HG03045 (cell line): ENCODE measurements around the gene TSFM.

ENCODE experiments used
- ATAC-seq: cut with Tn5 transposase; IDR thresholded peaks from one replicate; pipeline ENCODE4 v1.9.1; 2021; ENCODE audit warnings: mild to moderate bottlenecking, moderate library complexity; ENCODE audit not compliant: unreplicated experiment

TSFM gene

DNA sequence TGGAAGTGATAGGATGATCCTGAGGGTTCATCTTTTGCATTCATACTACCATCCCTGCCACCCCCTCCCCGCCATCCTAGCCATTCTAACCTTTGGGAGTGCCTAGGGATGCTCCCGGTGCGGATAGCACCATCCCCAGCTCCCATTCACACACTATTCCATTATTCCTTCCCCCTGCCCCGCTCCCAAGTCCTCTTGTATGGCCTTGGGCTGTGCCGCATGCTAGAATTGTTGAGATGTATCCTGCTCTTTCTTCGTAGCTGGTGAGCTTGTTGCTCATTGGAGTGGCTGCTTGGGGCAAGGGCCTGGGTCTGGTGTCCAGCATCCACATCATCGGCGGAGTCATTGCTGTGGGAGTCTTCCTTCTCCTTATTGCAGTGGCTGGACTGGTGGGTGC, 37.1 kb upstream of the TSFM start:
- no peak for ATAC-seq

DNA sequence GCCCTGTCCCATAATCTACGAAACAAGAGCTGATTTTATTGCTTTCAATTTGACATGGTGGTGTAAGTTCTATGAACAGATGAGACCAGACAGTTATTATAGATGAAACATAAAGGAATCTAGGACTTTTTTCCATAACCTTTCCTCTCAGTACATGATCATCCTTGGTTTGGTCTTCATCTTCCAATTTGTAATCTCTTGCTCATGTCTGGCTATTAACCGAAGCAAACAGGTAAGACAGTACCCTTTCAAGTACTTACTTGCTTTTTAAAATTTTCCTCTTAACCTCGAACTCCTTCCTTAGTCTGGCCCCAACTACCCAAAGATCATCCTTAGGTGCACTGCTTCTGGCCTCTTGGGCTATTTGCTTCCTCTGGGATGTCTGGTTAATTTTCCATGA, 36.6 kb upstream of the TSFM start:
- ATAC-seq = no peak

DNA sequence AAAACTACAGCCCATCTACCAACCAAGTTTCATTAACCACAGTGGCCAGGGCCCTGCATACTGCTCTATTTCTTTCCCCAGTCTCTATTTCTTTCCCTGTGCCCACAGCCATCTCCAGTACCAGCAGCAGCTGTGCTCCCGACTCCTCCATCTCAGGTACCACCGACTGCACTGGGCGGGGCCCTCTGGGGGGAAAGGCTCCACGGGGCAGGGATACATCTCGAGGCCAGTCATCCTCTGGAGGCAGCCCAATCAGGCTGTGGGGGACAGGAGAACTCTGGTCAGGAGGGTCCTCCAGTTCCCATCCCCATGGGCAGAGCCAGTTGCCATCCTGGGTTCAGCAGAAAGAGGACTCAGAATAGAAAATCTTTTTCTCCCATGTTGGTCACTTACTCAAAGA, 33.5 kb upstream of the TSFM start:
- no peak for ATAC-seq

DNA sequence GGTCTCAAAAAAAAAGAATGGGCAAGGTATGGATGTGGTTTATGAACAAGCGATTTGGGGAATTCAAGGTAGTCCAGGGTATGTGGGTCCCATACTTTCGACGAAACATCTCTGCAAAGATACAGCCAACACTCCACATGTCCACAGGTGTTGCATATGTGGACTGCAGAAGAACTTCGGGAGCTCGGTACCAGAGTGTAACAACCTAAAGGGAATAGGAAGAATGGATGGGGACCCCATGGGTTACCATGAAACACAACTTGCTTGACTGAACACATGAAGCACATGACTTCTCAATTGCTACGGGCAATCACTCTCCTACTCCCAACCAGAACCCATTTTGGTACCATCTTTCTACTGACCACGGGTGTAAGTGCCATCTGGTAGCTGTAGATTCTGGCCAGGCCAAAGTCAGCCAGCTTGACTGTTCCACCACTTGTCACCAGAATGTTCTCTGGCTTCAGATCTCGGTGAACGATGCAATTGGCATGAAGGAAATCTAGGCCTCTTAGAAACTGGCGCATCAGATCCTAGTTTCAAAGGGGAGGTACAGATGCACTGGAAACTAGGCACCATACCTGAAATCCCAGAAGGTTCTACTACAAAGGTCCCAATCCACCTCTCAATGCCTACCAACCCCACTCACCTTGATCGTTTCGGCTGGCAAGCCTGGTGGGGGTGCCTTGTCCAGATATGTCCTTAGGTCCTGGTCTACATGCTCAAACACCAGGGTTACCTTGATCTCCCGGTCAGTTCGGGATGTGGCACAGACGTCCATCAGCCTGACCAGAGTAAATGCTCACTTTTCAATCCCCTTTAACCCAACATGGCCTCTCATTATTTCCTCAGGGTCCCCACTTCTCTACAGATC, 31.8 kb upstream of the TSFM start:
- no peak for ATAC-seq

DNA sequence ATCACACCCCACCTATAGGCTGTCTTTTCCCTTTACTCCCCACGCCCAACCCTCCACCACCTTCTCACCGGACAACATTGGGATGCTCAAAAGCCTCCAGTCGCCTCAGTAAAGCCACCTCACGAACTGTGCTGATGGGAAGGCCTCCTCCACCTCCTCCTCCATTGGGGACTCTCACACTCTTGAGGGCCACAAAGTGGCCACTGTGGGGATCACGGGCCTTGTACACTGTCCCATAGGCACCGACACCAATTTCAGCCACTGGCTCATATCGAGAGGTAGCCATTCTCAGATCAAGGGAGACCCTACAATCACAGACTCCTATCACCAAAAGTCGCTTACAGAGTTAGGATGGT, 31.2 kb upstream of the TSFM start:
- ATAC-seq = no peak

DNA sequence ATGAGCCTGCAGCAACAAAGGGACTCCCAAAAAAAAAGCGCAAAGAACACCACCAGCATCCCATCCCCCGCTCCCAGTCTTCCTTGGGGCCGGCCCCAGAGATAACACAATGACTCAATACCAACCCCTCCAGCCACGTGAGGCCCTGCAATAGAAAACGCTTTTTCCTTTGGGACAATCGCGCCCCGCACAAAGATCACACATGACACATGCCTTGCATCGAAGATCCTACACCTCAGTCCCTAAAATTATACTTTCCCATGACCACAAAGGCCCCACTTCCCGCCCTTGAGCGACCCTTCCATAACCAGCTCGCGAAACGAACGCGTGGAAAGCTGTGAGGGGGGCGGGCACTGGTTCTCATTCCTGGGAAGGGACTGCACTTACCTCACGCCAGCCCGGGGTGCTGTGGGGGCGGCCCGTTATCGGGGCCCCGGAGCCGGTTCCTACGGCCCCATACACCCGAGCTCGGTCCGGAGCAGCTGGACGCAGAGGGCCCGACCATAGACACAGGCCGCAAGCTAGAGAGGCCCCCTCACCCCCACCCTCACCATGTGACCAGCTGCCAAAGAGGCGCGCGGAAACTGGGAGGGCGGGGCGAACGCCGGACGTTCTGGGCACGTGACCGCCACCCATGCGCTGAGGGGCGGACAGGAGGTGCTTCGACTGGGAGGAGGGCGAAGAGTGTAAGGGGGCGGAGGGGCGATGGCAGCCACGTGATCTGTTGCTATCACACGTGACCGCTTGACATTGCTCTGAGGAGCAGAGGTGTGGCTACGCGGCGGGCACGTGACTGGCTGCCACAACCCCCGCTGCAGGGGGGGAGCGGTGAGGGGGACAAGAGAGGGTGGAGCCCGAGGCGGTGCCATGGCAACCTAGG, 30.6 kb upstream of the TSFM start, which contains the start of gene CDK4:
CDK4 (minus strand) TSS at position 523 of the 880 bp plus-strand sequence. CDS start 593 bp downstream, outside the sequence.
- ATAC-seq = peak; percentile 70

DNA sequence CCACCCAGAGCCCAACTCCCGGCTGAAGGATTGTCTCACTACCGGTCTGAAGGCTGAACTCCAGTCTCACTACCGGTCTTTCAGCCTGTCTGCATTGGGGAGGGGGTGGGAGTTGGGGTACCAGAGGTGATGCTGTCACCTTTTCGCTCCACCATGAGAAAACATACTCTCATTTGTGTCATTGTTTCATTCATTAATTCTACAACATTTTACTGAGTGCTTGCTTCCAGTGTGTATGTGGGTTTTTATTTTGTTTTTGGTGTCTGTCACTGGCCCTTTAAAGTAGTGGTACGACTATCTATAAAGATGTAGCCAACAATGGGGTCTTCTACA, 30.0 kb upstream of the TSFM start:
- no peak for ATAC-seq

DNA sequence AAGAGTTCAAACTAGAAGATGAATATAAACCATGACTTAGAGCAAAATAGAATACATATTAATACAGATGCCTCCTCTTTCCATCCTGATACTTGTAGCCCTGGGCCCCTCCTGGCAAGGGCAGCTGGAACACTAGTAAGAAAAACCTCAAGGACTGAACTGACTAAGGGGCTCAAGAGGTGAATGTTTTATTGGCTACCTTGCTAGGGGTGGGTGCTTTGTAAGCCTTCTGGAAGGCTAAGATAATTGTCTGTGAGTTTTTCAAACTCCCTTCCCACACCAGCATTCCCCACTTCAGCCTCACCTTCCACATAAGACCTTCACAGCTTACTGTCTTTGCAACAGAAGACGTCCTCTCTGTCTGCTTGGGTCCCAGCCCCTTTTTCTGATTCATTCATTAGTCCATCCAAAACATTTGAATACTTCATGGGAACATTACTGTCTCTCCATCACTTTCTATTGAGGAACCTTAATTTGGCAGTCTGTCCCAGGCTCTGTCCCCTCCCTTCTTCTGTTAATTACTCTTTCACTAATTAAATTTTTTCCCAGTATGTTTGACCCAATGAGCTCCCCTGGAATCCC, 28.7 kb upstream of the TSFM start:
- no peak for ATAC-seq

DNA sequence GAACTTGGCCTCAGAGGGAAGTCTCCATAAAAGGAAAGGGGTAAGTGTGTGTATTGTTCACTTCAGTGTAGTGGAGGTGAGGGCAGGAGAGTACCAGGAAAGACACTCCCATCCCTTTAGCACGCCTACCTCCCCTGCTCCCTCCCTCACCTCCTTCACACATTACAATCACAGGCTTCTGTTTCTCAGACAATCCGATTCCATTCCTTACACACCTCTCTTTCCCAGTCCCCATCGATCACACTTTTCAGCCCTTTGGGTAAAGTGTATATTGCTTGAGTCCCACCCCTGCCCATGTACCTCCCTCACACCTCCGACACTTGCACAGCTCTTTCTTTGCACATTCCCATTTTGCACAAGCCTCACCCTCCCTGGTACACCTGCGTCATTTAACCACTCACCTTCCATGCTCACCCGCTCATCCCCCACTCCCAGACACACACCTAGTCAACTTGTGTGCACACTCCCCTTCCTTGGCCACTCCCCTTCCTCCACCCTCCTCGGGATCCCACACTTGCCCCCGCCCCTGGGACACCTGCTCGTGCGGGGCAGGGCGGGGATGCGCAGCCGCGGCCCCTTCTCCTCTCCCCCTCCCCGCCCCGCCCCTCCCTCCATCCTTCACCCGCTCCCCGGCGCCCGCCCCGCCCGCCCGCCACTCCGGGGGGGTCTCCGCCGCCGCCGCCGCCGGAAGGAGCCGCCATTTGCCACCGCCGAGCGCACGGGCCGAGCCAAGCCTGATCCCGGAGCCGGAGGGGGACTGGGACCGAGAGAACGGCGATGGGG, 28.0 kb upstream of the TSFM start, which contains the start of gene MARCHF9:
MARCHF9 (plus strand) TSS at position 693 of the 783 bp plus-strand sequence. CDS start 426 bp downstream, outside the sequence.
- ATAC-seq = peak; percentile 44

DNA sequence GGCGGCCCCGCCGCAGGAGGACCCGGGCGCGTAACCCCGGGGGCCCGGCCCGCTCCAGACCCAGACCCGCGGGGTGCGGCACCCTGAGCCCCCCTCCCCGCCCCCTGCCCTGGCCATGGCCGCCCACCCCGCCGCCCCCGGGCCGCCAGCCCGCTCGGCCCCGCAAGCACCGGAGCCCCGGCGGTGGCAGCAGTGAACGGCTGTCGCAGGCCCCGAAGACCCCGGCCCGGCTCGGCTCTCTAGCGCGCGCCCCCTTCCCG, 27.5 kb upstream of the TSFM start:
- ATAC-seq = no peak

DNA sequence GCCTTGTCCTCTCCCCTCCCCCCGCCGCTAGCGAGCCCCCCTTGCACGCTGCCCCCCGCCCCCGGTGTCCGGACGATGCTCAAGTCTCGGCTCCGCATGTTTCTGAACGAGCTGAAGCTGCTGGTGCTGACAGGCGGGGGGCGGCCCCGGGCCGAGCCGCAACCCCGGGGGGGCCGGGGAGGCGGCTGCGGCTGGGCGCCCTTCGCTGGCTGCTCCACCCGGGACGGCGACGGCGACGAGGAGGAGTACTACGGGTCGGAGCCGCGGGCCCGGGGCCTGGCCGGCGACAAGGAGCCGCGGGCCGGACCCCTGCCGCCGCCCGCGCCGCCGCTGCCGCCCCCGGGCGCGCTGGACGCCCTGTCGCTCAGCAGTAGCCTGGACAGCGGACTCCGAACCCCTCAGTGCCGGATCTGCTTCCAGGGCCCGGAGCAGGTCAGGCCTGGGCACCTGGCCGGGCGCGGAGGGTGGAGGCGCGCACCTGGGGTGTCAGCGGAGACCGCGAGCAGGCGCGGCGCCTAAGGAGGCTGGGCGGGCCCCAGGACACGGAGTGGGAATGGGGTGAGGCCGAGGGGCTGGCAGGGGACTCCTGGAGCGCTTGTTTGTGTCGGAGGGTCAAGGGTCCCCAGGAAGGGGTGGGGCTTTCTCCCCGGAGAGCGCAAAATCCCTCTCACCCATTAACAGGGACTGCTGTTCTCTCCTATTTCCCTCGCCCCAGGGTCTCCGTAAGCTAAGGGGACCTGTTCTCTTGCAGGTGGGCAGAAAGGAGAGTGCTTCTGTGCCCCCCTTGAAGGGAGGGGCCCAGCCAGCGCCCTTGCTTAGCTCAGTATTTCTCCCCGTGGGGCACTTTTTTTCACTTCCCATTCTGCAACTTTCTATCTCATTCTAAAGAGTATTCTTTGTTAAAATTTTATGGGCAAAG, 26.9 kb upstream of the TSFM start:
- no peak for ATAC-seq

DNA sequence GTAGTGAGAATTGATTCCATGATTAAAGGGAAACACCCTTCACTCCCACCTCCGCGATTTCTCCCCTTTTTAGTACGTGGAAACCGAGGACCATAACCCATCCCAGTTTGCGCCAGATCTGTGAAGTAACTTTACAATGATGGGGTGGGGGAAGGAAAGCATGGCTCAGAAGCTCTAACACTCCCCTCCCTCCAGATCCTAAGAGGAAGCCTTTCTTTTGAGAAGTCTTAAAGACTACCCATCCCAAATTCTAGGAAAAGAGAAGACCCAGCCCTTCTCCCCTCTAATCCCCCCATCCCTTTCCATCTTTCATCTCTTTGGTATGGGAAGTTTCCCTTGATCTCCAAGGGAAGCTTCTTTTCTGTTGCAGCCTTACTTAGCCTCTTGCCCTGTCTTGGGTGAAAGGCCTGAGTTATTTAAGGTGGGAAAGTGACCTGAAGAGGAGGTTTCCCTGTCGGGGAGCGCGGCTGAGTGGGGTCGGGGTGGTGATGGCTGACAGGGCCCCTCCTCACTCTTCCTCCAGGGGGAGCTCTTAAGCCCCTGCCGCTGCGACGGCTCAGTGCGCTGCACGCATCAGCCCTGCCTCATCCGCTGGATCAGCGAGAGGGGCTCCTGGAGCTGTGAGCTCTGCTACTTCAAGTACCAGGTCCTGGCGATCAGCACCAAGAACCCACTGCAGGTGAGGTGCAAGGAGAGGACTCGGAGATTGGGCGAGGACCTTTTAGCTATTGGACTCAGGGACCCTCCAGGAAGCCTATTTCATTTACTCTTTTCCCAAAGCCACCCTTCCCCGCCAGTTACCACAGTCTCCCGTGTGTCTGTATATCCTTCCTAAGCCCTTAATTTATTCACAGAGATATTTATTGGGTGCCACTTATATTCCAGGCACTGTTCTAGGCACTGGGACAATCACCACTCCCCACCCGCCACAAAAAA, 25.9 kb upstream of the TSFM start:
- ATAC-seq = no peak

DNA sequence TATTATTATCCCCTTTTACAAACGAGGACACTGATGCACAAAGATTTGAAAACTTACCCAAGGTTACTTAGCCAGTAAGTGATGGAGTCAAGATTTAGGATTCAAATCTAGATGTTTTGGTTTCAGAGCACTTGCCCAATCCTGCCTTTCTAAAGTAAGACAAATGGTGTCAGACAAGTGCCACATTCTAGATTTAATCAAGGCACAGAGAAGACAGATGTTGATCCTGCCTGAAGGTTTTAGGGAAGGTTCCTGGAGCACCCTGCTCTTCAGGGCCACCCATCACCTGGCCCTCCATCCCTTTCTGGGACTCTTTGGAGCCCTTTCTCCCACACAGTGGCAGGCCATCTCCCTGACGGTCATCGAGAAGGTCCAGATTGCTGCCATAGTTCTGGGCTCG, 24.8 kb upstream of the TSFM start:
- no peak for ATAC-seq

DNA sequence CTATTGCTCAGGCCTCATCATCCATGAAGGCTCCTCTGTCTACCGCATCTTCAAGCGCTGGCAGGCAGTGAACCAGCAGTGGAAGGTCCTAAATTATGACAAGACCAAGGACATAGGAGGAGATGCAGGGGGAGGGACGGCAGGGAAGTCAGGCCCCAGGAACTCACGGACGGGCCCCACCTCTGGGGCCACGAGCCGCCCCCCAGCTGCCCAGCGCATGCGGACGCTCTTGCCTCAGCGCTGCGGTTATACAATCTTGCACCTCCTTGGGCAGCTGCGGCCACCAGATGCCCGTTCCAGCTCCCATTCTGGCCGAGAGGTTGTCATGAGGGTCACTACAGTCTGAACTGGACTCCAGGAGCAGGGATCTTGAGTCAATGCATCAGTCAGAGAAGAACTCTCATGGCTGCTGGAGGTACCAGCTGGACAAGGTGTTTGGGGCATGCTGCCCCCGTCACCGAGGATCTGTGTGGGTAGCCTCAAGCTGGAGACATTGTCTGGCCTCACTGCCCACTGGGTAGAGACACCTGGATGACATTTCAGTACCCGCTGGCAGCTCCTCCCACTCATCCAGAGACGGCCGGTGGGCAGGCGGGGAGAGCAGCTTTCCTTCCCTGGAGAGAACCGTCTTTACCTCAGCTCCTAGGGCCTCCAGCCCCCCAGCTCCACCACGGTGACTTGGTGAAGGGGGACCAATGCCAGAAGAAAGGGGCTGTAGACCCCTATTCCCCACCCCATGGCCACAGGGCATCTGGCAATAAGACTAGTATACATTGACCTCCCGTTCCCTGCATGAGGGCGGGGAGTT, 23.8 kb upstream of the TSFM start:
- ATAC-seq = no peak

DNA sequence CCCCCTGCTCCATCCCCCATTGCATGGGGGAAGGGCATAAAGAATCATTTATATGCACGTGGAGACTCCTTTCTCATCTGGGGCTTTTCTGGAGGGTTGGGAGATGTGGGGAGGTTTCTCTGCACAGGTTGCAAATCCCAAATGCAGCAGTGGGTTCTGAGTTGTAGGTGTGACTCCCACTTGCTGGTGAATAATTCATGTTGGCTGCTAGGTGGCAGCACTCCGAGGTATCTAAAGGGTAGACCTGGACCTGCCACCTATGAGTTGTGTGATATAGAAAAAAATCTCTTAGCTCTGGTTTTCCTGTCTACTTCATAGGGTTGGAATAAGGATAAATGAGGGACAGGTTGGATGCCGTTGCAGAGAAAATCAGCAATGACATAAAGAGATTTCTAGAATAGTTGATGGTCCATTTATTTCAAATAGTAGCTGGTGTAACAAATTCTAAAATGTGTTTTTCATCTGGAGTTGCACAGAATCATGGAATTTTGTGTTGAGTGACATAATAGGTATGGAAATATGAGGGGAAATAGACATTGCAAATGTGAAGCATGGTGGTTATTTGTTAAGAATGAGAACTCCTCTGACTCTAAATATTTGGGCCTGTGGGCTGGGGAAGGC, 23.1 kb upstream of the TSFM start:
- no peak for ATAC-seq

DNA sequence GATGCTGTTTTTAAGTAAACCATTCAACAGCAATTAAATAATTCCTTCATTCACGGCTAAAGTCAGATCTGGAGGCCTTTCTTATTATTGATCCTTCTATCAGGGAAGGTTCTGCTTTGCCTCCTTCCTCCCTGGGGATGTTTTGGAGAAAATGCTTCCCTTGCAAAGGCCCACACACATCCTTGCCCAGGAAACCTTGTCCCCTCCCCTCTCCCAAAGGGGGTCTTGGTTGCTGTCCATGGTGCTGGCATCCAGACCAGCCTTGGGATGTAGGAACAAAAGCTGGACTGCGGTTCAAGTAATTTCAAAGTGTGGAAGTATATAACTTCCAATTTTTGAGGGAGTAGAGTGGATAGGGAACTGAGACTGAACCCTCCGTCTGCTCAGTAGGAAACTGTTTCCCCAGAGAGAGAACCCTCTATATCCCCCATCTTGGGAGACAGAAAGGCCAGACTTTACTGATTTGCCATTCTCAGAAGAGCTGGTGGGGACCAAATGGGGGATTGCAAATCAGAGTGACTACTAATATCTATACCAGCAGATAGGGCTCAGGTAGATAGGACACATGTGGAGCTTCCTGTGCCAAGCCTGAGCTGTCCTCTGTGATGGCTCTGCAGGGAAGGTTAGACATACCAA, 22.1 kb upstream of the TSFM start:
- no peak for ATAC-seq

DNA sequence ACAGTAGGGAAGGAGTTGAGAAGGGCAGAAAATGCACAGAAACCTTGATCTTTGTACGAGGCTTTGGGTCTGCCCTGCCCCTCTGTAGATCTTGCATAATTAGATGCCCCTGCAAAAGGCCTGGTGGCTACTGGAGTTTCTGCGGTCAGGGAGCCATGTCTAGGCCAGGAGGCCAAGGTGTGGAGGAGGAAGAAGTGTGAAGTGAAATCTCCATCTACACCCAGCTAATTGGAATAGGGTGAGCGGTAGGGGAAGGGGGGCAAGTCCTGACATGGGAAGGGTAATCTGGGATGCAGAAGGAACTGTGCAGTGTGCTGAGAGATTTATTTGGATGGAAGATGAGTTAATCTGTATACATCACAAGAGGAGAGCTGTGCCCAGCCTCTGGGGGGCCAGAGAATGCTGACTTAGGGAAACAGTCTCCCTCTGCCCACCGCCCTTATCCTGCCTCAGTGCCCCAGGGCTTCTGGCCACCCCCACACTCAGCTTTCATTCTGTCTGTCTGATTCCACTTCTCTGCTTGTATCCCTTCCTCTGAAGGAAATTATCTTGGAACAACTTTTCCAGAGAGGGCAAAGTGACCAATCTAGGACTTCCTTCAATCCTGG, 21.1 kb upstream of the TSFM start:
- ATAC-seq = no peak
